Body of pancreas (tissue), 4 donors: ENCODE results near the gene HCST. TPM values are rescaled to one million over a fixed set of nuclear protein-coding genes. Genes with fewer than 3 reads are reported as not detected.
"Not testable (repeated sequence)": the region's sequence is repeated elsewhere in the genome, so short reads cannot be mapped to it uniquely, and the experiment has no call there.

Source experiments
- ATAC-seq: fragments of 150-250 bp; one replicate; pipeline ENCODE4 v1.9.1; 2016
- DNase-seq, 4 donors: peaks; one replicate each; pipeline ENCODE4 v3.0.0-alpha.2; 2019
- H3K27ac ChIP-seq, 4 donors: fragments of 200-600 bp; sonication (generic); 1 replicate in 3 of 4; 2 replicates in 1 of 4; pipeline versions ENCODE4 v1.5.1 to v1.6.1; 2016 to 2019; ENCODE audit warnings: mild to moderate bottlenecking in 1 of 4, mixed read lengths in 1 of 4, moderate library complexity in 1 of 4
- H3K27me3 ChIP-seq, 2 donors: fragments of 200-600 bp; sonication (generic); one replicate each; pipeline ENCODE4 v1.6.0; 2016; ENCODE audit warnings: mild to moderate bottlenecking in 1 of 2
- H3K36me3 ChIP-seq, 2 donors: fragments of 200-600 bp; sonication (generic); replicated peaks in 1 of 2; 2 replicates each; pipeline ENCODE4 v1.5.1; 2016; ENCODE audit warnings: low read depth in 2 of 2; ENCODE audit not compliant: insufficient read depth in 1 of 2
- H3K4me1 ChIP-seq: fragments of 200-600 bp; sonication (generic); one replicate; pipeline ENCODE4 v1.6.0; 2016
- H3K4me3 ChIP-seq, 2 donors: fragments of 200-600 bp; sonication (generic); 1 replicate in 1 of 2; 2 replicates in 1 of 2; pipeline ENCODE4 v1.5.1; 2016 to 2019
- H3K9me3 ChIP-seq, 3 donors: fragments of 200-600 bp; sonication (generic); 1 replicate in 2 of 3; 2 replicates in 1 of 3; pipeline ENCODE4 v1.5.1; 2016
- POLR2A ChIP-seq, 3 donors: fragments of 450-650 bp; IDR thresholded peaks; one replicate each; pipeline ENCODE4 v1.6.1; 2016; ENCODE audit warnings: antibody characterized with exemption in 3 of 3, mild to moderate bottlenecking in 2 of 3
- WGBS, 2 donors: methylation state at CpG; one replicate each; pipeline ENCODE4 v1.1.5; 2017; 5-methylcytosine and 5-hydroxymethylcytosine counted together
- intact Hi-C: fragments of 100-400 bp; cut with DNase I; formaldehyde crosslinking; loops from one replicate; pipeline ENCODE4 v1.15.1; 2023
- total RNA-seq, 2 donors: library from RNA; depleted of rRNA; stranded (reverse); fragments of >200 nt; gene quantifications; one replicate each; pipeline ENCODE4 v1.1.0, GENCODE V29; 2016
- TF ChIP-seq, protein P1 (sequence below), 7 experiments: fragments of 450-650 bp in 4 of 7; fragments of 200-600 bp in 3 of 7; sonication (generic) in 3 of 7; IDR thresholded peaks; one replicate each; pipeline ENCODE4 v1.5.1; 2016 to 2019; ENCODE audit warnings: antibody characterized with exemption in 7 of 7

Gene HCST
- total RNA-seq, 2 donors from 2014 or later = 5.2 TPM; not detected in 1

DNA sequence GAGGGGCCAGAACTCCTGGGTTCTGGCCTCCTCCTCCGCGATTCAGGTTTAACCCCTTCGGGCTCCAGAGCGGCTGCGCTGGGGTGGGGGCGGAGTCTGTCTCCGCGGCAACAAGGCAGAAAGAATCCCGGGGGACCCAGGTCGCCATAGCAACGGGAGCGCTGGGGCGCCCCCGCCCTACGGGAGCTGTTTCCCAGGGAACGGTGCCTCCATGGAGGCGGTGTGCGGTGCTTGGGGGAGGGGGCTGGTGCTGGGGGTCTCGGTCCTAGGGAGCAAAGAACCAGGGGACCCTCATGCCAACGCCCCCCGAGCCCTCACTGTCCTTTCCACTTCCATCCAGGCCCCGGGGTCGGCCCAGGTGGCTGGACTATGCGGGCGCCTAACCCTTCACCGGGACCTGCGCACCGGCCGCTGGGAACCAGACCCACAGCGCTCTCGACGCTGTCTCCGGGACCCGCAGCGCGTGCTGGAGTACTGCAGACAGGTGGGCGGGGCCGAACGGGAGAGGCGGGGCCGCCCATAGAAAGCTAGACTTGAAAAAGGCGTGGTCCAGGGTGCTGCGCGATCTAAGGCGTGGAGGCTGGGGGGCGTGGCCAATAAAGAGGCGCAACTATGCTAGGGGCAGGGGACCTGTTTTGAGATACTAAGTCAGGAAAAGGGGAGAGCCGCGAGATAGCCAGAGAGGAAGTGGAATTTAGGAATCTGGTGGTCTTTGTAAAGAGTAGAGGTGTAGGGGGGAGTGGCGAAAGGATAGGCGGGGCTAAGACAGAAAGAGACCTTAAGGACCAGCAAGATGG is 32.8 kb upstream of the HCST start:
- Histone ChIP-seq H3K27ac (peak overlapping the region in 2 of 4 donors; percentile 67 to 80), H3K27me3 (no peaks in the 10 kb centered on the region), H3K4me3 (no peak overlapping the region), H3K4me1 (peaks cover 26% of the 10 kb centered on the region), H3K36me3 (peaks cover 0 to 3% of the 10 kb centered on the region in 2 donors), H3K9me3 (no peaks in the 10 kb centered on the region)
- peak; percentile 85 to 94 (median 90) for DNase-seq
- TF ChIP-seq, protein P1, sequence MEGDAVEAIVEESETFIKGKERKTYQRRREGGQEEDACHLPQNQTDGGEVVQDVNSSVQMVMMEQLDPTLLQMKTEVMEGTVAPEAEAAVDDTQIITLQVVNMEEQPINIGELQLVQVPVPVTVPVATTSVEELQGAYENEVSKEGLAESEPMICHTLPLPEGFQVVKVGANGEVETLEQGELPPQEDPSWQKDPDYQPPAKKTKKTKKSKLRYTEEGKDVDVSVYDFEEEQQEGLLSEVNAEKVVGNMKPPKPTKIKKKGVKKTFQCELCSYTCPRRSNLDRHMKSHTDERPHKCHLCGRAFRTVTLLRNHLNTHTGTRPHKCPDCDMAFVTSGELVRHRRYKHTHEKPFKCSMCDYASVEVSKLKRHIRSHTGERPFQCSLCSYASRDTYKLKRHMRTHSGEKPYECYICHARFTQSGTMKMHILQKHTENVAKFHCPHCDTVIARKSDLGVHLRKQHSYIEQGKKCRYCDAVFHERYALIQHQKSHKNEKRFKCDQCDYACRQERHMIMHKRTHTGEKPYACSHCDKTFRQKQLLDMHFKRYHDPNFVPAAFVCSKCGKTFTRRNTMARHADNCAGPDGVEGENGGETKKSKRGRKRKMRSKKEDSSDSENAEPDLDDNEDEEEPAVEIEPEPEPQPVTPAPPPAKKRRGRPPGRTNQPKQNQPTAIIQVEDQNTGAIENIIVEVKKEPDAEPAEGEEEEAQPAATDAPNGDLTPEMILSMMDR (IDR thresholded peaks at IDR 0.05) = no peak
- peak in 2 of 3 donors; percentile 35 to 43 for TF ChIP-seq POLR2A (IDR thresholded peaks at IDR 0.05)
- ATAC-seq = peak; percentile 65
- intact Hi-C loops = no loop called here
- WGBS, 2 donors = 1 to 7% methylated on average over 14 to 50 of the region's 51 CpGs

DNA sequence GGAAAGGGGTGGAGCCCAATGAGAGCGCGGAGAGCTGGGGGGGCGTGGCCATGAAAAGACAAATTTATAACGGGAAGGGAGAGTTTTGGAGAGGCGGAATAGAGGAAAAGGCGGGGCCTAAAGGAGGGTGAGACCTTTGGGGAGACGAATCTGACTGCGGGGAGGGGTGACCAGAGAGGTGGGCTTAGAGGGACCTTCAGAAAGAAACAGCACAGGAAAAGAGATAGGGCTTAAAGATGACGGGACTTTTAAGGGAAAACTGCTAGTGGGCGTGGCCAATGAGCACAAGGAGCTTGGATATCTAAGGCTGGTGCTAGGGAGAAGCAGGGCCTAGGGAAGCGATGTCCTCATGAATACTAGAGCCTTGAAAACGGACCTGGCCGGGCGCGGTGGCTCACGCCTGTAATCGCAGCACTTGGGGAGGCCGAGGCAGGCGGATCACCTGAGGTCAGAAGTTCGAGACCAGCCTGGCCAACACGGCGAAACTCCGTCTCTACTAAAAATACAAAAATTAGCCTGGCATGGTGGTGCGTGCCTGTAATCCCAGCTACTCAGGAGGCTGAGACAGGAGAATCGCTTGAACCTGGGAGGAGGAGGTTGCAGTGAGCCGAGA is 32.1 kb upstream of the HCST start:
- H3K27me3 ChIP-seq, DNase-seq, ATAC-seq, H3K9me3 ChIP-seq, H3K4me3 ChIP-seq, H3K36me3 ChIP-seq, intact Hi-C loops, H3K27ac ChIP-seq: not testable (repeated sequence)
- 51 to 61% methylated on average over 24 to 26 of the region's 26 CpGs for WGBS, 2 donors
- peaks cover 26% of the 10 kb centered on the region for H3K4me1 ChIP-seq

DNA sequence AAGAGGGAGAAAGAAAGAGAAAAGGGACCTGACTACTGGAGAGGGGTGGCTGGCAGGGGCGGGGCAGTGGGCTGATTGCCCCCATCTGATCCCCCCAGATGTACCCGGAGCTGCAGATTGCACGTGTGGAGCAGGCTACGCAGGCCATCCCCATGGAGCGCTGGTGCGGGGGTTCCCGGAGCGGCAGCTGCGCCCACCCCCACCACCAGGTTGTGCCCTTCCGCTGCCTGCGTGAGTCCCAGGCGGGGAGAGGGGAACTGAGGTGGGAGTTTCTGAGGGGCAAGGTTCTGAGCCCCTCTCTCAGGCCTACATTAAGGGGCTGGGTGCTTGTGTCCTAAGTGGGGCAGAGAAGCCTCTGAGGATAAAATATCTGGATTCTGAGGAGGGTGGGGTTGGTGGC is 31.5 kb upstream of the HCST start:
- TF ChIP-seq, protein P1 (IDR thresholded peaks at IDR 0.05) = no peak
- TF ChIP-seq POLR2A (IDR thresholded peaks at IDR 0.05) = no peak
- no peaks in the 10 kb centered on the region for H3K36me3 ChIP-seq
- no peak for ATAC-seq
- intact Hi-C loops = no loop called here
- H3K4me1 ChIP-seq = peaks cover 26% of the 10 kb centered on the region
- H3K27ac ChIP-seq = no peak overlapping the region
- no peaks in the 10 kb centered on the region for H3K27me3 ChIP-seq
- WGBS, 2 donors = 81 to 86% methylated on average over 5 to 12 of the region's 12 CpGs
- H3K9me3 ChIP-seq = no peaks in the 10 kb centered on the region
- no peak overlapping the region for H3K4me3 ChIP-seq
- DNase-seq = no peak

DNA sequence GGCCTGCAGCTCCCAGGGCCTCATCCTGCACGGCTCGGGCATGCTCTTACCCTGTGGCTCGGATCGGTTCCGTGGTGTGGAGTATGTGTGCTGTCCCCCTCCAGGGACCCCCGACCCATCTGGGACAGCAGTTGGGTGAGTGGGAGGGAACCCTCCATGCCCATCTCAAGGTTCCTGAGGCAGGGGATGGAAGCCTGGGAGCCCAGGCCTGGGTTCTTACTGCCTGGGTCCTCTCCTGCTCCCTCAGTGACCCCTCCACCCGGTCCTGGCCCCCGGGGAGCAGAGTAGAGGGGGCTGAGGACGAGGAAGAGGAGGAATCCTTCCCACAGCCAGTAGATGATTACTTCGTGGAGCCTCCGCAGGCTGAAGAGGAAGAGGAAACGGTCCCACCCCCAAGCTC is 30.7 kb upstream of the HCST start:
- H3K27me3 ChIP-seq = no peaks in the 10 kb centered on the region
- TF ChIP-seq, protein P1 (IDR thresholded peaks at IDR 0.05) = no peak
- no peak for TF ChIP-seq POLR2A (IDR thresholded peaks at IDR 0.05)
- DNase-seq = no peak
- peaks cover 26% of the 10 kb centered on the region for H3K4me1 ChIP-seq
- 84 to 95% methylated on average over 6 to 12 of the region's 12 CpGs for WGBS, 2 donors
- no peaks in the 10 kb centered on the region for H3K36me3 ChIP-seq
- H3K27ac ChIP-seq = no peak overlapping the region
- no peaks in the 10 kb centered on the region for H3K9me3 ChIP-seq
- intact Hi-C loops = no loop called here
- ATAC-seq = no peak
- H3K4me3 ChIP-seq = no peak overlapping the region

DNA sequence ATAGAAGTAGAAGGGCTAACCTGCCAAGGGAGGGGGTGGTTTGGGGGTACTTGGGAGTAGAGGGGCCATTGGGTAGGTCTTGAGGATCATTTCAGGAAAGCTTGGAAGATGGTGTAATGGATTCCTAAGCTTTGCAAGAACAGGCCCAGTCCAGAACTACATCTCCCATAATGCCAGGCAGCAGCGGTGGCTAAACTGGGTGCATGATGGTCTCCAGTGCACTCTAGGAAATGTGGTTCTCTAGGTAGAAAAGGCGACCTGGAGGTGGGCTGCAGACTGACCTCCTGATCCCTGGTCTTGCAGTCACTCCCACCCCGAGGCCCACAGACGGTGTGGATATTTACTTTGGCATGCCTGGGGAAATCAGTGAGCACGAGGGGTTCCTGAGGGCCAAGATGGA is 30.1 kb upstream of the HCST start:
- 69 to 87% methylated on average over 5 of the region's 5 CpGs for WGBS, 2 donors
- TF ChIP-seq, protein P1 (IDR thresholded peaks at IDR 0.05) = no peak
- TF ChIP-seq POLR2A (IDR thresholded peaks at IDR 0.05) = no peak

More for the DNA sequence above, 30.1 kb upstream of the HCST start:
- Histone ChIP-seq H3K9me3 (no peaks in the 10 kb centered on the region), H3K4me1 (peaks cover 26% of the 10 kb centered on the region), H3K27me3 (no peaks in the 10 kb centered on the region), H3K27ac (no peak overlapping the region), H3K4me3 (no peak overlapping the region), H3K36me3 (no peaks in the 10 kb centered on the region)
- ATAC-seq (no peak), DNase-seq (no peak)
- intact Hi-C loops = no loop called here
